GM12891 (cell line): Measurements from ENCODE around the gene USP32.

ENCODE experiments used
- POLR2A ChIP-seq: IDR thresholded peaks from 2 replicates; pipeline ENCODE4 v1.6.1; 2011; ENCODE audit warnings: low read depth, low read length, control low read depth
- POLR2AphosphoS5 ChIP-seq: IDR thresholded peaks from 2 replicates; pipeline ENCODE4 v1.6.1; 2011; ENCODE audit warnings: low read depth, low read length, control low read depth
- TAF1 ChIP-seq: IDR thresholded peaks from 2 replicates; pipeline ENCODE4 v1.6.1; 2011; ENCODE audit warnings: low read depth, low read length, control low read depth

DNA sequence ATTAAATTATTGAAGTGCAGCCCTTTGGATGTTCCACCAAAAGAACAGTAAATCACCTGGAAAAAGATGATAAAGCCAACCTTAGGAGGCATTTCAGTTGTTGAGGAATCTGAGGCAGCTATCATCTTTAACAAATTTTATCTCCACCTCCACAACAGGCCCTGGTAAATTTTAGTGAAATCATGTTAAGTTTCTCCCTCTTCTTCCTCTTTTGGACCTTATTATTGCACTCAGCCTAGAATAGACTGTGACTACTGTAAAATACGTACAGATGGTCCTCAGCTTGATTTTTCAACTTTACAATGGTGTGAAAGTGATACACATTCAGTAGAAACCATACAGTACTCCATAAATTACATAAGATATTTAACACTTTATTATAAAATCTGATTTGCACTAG lies 90.3 kb downstream of the USP32 start:
- TF ChIP-seq TAF1 = no peak
- no peak for TF ChIP-seq POLR2A
- TF ChIP-seq POLR2AphosphoS5 = no peak
